Measurements from ENCODE around the gene NOS1.

The NOS1 gene

DNA sequence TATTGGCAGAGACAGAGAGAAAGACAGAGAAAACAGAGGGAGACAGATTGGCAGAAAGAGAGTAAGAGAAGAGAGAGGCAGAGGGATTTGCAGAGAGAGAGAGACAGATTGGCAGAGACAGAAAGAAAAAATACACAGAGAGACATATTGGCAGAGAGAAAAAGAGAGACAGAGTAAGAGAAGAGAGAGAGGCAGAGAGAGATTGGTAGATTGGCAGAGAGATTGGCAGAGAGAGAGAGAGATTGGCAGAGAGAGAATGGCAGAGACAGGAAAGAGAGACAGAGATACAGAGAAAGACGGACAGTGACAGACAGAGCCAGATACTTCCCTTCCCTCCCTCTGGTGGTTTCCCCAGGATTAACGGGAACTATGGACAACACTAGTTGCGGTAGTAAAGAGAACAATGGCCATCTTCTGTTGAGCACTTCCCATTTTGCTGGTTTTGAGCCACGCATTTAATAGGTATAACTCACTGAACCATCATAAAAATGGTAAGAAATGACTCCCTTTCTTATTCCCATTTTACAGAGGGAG, 2.6 kb upstream of the NOS1 start:
- peak; percentile 19 for DNase-seq (ENCODE audit: low read depth)

DNA sequence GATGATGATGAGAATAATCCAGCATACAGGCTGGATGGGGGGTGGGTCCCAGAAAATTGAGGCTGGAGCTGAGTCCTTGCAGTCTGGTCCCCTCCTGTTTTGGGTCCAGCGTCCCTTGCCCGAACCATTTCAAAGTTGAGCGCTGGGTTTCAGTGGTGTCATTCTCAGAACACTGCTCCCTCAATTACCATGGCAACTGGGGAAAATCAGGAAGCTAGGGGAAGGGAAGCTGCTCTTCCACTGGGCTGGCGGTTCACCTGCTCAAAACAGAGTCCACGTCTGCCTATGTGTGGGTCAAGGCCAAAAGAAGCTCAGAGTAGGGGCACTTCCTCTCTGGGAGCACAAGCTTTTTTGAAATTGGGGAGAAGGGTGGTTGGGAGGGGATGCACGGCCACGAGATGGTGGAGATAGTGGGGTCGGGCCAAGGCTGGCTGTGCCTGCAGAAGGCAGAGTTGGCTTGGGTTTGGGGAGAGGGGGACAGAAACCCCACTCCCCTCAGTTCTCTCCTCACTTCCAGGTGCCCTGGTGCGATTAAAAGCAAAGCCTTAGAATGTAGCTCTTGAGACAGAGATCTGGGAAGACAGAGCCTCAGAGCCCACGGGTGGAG, 1.7 kb upstream of the NOS1 start:
- DNase-seq (ENCODE audit: low read depth): no peak

DNA sequence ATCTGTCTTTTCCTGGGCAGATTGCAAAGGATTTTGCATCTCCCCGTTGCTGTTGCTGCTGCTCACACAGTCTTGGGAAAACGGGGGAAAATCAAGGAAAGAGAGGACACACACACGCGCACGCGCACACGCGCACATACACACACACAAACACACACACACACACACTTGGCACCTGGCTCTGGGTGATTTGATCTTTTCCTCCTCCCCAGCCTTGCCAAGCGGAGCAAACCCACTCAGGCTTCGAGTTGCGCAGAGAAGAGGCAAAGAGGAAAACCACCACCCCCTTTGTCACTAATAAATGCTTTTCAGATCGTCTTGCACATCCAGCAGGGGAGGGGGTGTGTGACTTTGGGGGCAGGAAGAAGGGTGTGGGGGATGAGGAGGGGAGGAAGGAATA, 965 bp upstream of the NOS1 start:
- no peak for DNase-seq (ENCODE audit: low read depth)

DNA sequence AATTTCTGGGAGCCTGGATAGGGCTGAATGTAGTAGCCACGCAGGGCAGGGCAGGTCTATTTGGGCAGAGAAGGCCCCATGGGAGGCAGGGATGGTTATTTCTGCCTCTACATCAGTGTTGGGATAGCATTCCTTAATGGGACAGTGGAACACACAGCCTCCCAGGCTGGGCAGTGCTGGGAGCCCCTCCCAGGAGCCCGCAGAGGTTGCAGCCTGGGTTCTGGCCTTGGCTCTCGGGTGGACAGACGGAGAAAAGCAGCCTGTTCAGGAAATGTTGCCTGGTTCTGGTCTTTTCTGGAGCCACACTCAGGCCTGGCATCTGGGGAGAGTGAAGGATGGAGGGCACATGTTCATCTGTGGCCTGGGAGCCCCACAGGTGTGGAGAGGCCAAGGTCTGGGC, 479 bp upstream of the NOS1 start:
- no peak for DNase-seq (ENCODE audit: low read depth)

DNA sequence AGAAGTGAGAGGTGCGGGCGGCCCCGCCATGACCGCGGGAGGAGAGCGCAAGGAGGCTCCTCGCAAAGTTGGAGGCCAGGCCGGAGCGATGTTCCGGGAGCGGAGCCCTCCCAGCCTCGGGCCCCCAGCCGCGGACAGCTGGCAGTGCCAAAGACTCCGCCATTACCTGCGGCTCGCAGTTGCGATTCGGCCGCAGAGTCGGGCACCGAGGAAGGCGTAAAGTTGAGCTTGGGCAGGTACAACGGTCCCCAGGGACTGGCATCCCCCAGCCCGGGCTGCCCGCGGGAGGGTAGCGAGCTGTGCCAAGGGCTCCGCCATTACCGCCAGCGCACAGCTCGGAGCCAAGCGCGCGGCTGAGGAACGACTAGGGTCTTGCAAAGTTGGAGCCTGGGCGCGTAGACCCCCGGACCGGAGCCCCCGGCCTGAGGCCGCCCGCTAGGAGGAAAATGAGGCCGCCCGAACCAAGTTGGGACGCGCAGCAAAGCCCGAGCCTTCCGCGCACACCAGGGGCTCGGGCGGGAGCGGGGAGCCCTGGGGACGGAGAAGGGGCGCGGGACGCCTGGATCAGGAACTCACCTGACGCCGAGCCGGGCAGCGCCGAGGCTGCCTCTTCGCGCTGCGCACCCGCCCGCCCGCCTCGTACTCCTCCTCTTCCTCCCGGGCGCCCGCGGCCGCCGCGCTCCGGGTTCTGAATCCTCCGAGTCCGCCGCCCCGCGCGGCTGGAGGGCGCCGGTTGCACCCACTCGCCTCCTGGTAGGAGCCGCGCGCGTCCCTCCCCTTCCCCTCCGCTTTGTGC, 677 bp downstream of the NOS1 start:
- no peak for DNase-seq (ENCODE audit: low read depth)

DNA sequence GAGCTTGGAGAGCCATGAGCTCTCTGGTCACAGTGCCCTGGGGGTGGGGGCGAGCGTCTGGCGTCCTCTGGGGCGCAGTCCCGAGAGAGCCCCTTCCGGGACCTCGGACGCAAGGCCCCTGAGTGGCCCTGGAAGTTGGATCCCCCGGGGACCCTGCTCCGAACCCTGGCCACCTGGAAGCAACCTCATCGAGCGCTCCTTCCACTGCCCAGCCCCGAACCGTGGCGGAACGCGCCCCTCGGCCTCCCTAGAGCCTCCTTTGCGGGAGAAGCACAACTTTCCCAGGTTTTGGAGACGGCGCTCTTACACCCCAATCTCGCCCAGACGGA, 1.2 kb downstream of the NOS1 start:
- DNase-seq (ENCODE audit: low read depth): no peak

DNA sequence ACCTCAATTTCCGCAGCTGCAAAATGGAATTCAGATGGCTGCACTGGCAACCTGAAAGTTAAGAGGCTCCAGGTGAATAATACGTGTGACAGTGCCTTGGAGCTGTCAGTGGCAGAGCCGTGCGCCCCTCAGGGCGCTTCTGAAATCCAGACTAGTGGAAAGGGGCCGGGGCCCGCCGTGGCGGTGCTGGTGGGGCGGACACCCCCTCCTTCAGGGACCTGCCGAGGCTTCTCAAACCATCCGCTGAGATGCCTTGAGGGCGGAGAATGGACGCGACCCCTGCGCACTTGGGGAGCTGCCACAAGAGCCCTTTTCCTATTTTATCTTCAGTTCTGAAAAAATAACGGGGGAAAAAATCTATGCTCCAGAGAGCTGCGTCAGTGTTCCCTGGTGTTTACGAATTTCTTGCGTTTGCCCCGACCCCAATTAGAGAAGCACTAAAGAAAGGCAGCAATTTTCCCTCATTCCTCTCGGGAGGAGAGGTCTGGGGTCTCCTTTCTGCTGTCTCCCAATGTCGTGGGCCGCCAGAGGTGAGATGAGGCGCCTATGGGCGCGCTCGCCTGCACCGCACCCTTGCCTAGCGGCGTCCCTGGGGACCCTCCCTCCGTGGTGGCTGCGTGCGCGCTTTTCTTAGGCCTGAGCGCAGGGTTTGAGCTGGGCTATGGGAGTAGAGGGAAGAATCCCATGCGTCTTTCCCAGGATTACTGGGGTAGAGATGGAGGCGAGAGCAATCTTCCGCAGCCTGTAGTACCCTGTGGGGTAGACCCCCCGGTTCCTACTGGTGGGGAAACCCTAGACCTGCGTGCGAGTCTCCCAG, 2.2 kb downstream of the NOS1 start:
- no peak for DNase-seq (ENCODE audit: low read depth)

DNA sequence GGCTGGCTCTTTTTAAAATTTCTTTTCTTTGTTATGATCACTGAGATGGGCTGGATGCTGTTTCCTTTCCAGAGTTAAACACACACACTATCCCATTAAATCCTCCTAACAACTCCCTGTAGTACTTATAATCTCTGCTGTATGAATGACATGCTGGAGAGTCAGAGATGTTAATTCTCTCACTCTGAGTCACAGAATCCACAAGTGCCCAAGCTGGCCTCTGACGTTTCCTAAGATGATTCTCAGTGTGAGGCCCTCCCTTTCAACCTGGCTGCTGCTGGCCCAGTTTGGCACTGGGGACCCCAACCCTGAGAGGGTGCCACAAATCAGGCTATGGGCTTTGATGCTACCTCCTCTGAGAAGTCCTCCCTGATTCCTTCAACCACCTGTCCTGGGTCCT, 5.4 kb downstream of the NOS1 start:
- peak; percentile 22 for DNase-seq (ENCODE audit: low read depth)

DNA sequence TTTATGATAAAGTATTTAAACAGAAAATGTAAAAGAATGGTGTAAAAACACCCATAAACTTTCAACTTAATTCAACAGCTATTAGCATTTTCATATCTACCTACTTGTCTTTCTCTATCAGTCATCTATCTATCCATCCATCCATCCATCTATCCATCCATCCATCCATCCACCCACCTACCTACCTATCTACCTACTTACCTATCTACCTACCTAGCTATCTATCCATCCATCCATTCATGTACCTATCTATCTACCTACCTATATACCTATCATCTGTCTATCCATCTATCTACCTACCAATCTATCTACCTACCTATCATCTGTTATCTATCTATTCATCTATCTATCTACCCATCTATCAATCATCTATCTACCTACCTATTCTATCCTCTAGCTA, 8.5 kb downstream of the NOS1 start:
- DNase-seq (ENCODE audit: low read depth): no peak

DNA sequence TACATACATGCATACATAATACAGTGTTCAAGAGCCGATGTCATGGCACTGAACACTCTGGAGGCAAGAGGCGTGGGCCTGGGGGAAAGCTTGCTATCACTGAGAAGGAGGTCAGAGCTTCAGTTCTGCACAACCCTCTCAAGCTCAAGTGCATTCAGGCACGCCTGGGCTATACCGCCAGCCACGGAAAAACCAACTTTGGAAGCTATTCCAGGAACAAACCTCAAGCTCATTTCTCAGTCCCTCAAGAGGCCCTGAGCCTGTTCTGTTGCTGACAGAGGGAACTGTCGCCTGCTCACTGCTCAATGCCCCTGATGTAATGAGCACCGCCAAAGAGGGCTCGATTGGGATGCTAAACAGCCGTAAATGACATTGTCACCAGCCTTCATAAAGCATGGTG, 9.2 kb downstream of the NOS1 start:
- DNase-seq (ENCODE audit: low read depth): no peak

DNA sequence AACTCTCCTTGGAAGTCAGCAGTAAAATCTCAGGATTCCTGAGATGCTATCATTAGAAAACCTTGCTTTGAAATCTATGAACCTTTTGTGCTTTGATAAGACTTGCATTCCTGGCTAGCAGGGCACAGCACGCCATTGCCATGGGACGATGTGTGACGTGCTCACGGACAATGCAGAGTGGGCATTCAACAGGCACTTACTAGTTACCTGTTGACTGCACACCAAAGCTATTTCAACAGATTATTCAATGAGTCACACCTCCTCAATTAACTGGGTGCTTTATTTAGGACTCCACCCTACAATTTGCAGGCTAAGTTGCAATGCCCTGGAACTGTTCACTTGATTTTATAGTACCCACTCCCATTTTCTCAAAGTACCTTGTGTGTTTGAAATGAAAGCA, 11.3 kb downstream of the NOS1 start:
- no peak for DNase-seq (ENCODE audit: low read depth)

DNA sequence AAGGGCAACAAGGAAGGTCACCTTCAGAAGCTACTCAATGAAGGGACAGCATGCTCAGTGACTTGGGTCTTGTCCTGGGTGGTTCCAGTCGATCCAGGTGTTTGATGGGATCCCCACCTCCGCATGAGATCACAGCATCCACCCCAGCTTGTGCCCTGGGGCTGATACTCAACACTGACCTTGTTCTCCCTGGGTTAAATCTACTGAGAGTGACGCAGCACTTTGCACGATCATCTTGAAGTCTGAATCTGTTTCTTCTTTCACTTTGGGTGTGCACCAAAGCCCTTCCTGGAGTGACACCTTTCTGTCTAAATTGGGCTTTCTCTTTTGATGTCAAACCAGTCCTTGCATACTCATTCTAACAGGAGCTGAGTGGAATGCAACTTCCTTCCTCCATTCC, 13.8 kb downstream of the NOS1 start:
- no peak for DNase-seq (ENCODE audit: low read depth)

DNA sequence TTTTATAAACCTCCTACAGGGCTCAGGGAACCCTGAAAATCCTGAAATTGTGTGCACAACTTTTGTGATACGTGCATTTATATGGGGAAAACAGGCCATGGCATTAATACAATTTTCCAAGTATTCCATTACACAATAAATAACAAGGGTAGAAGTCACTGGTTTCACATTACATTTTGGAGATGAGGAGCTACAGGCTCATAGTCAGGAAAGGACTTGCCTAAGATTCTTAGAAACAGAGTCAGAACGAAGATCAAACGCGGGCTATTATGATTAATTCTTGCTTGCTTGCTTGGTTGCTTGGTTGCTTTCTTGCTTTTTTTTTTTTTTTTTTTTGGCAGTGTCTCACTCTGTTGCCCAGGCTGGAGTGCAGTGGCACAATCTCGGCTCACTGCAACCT, 16.7 kb downstream of the NOS1 start:
- DNase-seq (ENCODE audit: low read depth): no peak

DNA sequence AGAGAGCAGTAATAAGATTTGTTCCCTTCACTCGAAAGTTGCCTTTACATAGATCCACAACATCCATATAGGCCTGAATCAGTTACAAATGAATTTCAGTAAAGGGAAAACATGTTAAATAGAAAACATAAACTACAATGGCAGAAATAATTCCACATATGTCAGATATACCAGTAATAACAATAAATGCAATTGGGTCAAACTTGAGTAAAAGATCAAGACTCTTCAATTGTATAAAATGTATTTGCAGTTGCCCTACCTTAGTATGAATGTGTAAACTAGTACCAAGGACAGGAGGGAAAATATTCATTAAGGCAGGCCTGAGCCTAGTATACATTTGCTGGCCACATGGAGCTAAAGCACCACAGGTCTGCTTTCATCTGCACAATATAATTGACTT, 17.6 kb downstream of the NOS1 start:
- no peak for DNase-seq (ENCODE audit: low read depth)

DNA sequence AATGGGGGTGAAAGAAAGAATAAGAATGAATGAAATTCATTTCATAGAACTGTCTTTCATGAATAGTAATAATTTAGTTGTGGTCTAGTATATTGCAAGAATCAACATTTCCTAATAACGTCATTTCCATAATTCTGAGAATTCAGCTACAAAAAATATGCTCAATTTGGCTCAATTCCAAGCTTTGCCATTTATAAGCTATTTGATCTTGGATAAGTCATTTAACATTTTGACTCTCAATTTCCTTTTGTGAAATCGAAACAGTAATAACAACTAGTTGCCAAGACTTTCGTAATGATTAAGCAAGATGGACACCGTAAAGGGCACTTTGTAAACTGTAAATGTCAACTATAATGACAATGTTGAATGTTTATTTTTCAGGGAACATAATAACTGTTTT, 18.1 kb downstream of the NOS1 start:
- DNase-seq (ENCODE audit: low read depth): no peak

DNA sequence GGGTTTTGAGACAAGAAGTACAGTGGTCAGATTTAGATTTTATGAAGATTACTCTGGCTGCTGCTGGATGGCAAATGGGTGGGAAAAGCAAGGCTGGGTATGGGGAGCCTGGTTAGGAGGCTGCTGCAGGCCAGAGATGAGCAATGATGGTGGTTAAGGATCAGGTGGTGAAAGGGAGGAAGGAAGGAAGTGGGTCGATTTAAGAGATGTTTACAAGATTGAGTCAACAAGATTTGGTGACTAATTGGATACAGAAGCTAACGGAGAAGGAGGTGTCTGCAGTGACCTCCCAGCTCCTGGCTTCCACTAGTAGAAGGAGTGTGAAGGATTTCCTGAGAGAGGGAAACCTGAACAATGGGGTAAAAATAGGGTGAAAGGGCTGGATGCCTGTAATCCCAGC, 18.7 kb downstream of the NOS1 start:
- DNase-seq (ENCODE audit: low read depth): peak; percentile 56

DNA sequence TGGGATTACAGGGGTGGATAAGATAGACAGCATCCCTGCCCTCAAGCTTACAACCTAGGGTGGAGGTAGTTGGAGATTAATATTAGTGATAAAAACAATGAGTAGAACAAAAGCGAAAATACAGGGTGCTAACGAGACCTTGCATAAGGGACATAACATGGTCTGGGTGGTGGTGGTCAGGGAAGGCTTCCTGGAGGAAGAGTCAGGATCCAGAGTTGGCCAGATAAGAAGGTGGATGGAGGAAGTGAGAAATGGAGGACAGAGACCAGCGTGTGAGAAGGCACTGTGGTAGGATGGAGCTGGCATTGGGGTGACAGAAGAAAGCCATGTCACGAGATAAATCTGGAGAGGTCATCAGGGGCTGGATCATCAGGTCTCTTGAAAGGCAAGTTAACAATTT, 19.2 kb downstream of the NOS1 start:
- no peak for DNase-seq (ENCODE audit: low read depth)

DNA sequence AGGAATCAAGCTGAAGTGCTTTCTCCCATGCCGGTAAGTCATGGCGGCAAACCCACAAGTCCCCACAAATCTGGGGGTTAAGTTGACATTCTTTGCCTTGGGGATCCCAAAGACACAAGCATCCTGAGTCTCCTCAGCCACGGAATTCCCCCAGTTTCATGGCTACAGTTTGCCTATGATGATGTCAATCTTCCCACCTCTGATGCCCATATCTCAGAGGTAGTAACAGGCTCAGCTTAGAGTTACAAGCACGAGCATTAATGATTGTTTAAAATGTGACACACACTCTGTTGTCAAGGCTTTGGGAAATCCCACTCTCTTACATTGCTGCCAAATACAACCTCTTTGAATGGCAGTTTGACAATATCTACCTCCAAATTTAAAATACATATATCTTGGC, 22.3 kb downstream of the NOS1 start:
- DNase-seq (ENCODE audit: low read depth): no peak

DNA sequence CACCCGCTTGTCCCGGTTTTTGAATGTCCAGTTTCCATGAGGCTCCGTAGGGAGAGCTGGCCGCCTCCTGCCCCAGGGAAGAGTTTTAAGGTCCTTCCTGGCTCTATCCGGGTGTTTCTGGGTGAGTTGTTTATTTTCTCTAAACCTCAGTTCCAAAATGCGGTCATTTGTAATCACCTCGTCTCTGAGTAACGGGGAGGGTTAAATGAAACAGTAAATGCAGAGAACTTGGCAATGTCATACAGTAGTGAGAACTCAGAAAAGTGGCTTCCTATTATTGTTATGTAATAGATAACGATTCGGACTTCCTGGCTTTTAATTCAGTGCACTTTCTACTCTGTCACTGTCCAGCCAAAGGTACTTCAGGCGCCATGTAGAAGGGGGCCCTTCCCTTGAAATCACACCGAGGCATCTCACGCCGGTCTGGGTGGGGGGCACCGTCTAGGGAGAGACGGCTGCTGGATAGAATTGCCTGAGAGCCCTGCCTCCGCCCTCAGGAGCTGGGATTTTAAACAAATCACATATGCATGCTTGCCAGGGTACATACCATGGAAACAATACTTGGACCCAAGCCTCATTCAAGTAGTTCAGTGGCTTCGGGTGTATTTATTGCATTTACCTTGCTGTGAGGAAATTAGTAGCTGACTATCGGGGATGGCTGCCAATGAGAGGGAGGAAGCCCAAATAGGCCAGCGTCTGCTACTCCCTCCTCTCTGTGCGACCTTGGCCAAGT, 26.4 kb downstream of the NOS1 start:
- DNase-seq (ENCODE audit: low read depth): peak; percentile 4

DNA sequence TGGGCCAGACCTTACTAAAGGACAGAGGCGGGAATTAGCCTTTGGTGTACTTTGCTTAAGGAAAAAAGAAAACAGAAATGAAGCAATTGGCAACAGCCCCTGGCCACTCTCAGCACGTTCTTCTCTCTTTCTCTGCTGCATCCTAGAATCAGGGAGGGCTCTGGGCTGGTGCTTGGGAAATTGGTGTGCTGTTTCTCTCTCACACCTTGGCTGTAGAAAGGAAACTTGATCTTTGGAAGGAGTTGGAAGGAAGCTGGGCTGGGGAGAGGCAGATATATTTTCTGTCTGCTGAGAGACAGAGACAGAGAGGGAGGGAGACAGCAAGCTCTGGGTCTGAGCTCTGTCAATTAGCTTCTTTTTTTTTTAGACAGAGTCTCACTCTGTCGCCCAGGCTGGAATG, 27.4 kb downstream of the NOS1 start:
- no peak for DNase-seq (ENCODE audit: low read depth)

DNA sequence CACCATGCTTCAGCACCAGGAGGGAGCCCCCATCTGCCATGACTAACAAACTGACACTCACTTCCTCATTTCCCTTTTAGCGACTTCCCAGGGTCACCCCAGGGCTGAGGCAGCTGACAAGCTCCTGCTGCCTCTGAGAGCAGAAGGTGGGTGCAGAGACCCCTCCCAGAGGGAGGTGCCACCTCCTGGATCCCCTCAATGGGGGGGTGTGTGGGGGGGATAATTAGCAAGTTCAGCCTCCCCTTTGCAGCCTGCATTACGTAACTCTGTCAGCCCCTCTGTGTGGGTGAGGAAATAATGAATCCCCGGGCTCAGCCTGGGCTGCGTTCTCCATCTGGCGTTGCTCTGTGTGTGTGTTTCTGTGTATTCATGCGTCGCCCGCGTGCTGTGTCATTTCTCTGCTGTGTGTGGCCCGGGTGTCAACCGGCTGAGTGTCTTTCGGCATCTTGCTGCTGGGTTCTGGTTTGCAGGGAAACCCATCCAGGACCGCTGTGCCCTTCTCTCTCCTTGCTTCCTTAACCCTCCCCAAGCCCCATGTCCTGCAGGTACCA, 28.0 kb downstream of the NOS1 start:
- no peak for DNase-seq (ENCODE audit: low read depth)

DNA sequence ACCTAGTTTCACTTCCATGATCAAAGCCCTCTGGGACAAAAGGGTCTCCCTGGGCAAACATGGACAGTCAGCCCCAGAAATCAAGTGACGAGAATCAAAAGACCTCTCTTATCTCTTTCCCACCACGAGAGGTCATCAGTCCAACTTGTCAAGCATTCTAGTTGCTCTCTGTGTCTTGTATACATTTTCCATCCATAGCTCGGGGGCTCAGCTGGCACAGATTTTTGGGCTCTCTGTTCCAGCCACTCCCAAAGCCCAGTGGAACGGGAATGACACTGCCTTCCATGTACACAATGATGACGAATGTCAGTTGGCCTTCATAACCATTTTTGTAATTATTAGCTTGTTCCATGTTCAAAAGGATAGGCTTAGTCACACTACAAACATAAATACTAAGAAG, 29.7 kb downstream of the NOS1 start:
- peak; percentile 3 for DNase-seq (ENCODE audit: low read depth)
